SK-N-SH treated with all-trans-retinoic acid at 6 μM for 48 hours (cell line): ENCODE results near the gene NDOR1.

Experiments
- ARNTL ChIP-seq: fragments of 450-650 bp; formaldehyde crosslinking; IDR thresholded peaks from 2 replicates; pipeline ENCODE4 v1.5.0; 2020; ENCODE audit warnings: low read depth, mild to moderate bottlenecking, moderate library complexity, borderline replicate concordance
- BACH2 ChIP-seq: fragments of 250-450 bp; sonication (Bioruptor Pico); IDR thresholded peaks from 2 replicates; pipeline ENCODE4 v1.9.0; 2021; ENCODE audit warnings: mild to moderate bottlenecking, borderline replicate concordance
- ZNF565 ChIP-seq: fragments of 450-650 bp; formaldehyde crosslinking; conservative IDR thresholded peaks from 2 replicates; pipeline ENCODE4 v1.5.0; 2020; ENCODE audit warnings: low read depth, mild to moderate bottlenecking, moderate library complexity
- ZNF8 ChIP-seq: fragments of 450-650 bp; formaldehyde crosslinking; IDR thresholded peaks from 2 replicates; pipeline ENCODE4 v1.5.0; 2020; ENCODE audit warnings: mild to moderate bottlenecking, moderate library complexity
- TF ChIP-seq, protein P1 (sequence below): fragments of 250-450 bp; sonication (Bioruptor Pico); IDR thresholded peaks from 2 replicates; pipeline ENCODE4 v1.8.0; 2020; ENCODE audit warnings: mild to moderate bottlenecking, moderate library complexity, borderline replicate concordance

DNA sequence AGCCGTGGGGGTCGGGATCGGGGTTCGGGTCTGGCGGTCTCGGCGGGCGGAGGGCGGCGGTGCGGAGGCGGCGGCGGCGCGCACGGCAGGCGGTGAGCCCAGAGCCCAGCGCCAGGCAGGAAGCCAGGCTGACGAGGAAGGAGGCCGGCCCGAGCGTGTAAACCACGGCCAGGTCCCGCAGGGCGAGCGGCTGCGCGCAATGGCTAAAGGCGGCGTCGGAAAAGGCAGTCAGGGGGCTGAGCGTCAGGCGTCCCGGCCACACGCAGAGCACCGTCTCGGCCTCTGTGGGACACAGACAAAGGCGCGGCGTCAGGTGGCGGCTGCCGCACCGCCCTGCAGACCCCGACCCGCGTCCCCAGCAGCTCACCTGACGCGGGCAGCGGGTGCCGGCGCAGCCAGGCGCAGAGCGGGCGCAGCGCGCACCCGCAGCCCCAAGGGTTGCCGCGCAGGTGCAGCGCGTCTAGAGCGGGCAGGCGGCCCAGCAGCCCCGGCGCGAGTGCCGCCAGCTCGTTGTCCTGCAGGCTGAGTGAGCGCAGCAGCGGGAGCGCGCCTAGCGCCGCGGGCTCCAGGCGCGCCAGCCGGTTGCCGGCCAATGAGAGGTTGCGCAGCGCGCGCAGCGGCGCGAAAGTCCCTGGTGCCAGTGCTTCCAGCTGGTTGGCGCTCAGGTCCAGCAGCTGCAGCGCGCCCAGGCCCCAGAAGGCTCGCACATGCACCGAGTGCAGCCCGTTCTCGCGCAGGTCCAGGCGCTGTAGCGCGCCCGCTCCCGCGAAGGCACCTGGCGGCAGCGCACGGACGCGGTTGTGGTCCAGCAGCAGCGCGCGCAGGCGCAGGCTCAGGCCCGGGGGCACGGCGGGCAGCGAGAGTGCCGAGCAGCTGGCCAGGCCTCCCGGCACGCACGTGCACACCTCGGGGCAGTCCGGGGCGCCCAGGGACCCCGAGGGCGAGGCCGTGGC lies 36.3 kb upstream of the NDOR1 start:
- no peak for TF ChIP-seq BACH2
- TF ChIP-seq ARNTL (CRISPR knock-in tag): no peak
- TF ChIP-seq, protein P1, sequence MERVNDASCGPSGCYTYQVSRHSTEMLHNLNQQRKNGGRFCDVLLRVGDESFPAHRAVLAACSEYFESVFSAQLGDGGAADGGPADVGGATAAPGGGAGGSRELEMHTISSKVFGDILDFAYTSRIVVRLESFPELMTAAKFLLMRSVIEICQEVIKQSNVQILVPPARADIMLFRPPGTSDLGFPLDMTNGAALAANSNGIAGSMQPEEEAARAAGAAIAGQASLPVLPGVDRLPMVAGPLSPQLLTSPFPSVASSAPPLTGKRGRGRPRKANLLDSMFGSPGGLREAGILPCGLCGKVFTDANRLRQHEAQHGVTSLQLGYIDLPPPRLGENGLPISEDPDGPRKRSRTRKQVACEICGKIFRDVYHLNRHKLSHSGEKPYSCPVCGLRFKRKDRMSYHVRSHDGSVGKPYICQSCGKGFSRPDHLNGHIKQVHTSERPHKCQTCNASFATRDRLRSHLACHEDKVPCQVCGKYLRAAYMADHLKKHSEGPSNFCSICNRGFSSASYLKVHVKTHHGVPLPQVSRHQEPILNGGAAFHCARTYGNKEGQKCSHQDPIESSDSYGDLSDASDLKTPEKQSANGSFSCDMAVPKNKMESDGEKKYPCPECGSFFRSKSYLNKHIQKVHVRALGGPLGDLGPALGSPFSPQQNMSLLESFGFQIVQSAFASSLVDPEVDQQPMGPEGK (CRISPR knock-in tag): no peak
- TF ChIP-seq ZNF565 (CRISPR knock-in tag): no peak
- TF ChIP-seq ZNF8 (CRISPR knock-in tag): no peak
